H9 (cell line): Measurements from ENCODE around the gene ARHGAP29. TPM values are rescaled to one million over a fixed set of nuclear protein-coding genes. Genes with fewer than 3 reads are reported as not detected.

Experiments
- DNase-seq: peaks from one replicate; pipeline ENCODE4 v3.0.0-alpha.2; 2017
- H2AFZ ChIP-seq: one replicate; pipeline ENCODE4 v1.6.1; 2013; ENCODE audit warnings: mild to moderate bottlenecking, low read length, control low read depth, moderate library complexity
- H2AK5ac ChIP-seq: 2 replicates; pipeline ENCODE4 v1.6.1; 2013; ENCODE audit warnings: low read length, control low read depth, mixed read lengths; ENCODE audit not compliant: insufficient read length
- H2BK120ac ChIP-seq: one replicate; pipeline ENCODE4 v1.6.1; 2013; ENCODE audit warnings: low read depth, mild to moderate bottlenecking, low read length, control low read depth, inconsistent platforms; ENCODE audit not compliant: poor library complexity, severe bottlenecking
- H2BK12ac ChIP-seq: 2 replicates; pipeline ENCODE4 v1.6.1; 2013; ENCODE audit warnings: low read length, control low read depth, mixed read lengths, low read depth; ENCODE audit not compliant: insufficient read length
- H2BK15ac ChIP-seq: 2 replicates; pipeline ENCODE4 v1.6.1; 2013; ENCODE audit warnings: low read depth, low read length, control low read depth
- H2BK20ac ChIP-seq: one replicate; pipeline ENCODE4 v1.6.1; 2013; ENCODE audit warnings: low read depth, mild to moderate bottlenecking, low read length, control low read depth, inconsistent platforms; ENCODE audit not compliant: poor library complexity, severe bottlenecking
- H2BK5ac ChIP-seq: 2 replicates; pipeline ENCODE4 v1.6.1; 2013; ENCODE audit warnings: low read length, control low read depth, mixed read lengths; ENCODE audit not compliant: insufficient read length
- H3K14ac ChIP-seq: 2 replicates; pipeline ENCODE4 v1.6.1; 2013; ENCODE audit warnings: low read length, control low read depth; ENCODE audit not compliant: insufficient read depth
- H3K18ac ChIP-seq: 2 replicates; pipeline ENCODE4 v1.6.1; 2013; ENCODE audit warnings: low read depth, mild to moderate bottlenecking, mixed read lengths, low read length, control low read depth; ENCODE audit not compliant: insufficient read length
- H3K23ac ChIP-seq: 2 replicates; pipeline ENCODE4 v1.6.1; 2013; ENCODE audit warnings: low read length, control low read depth, mixed read lengths, low read depth; ENCODE audit not compliant: insufficient read length
- H3K23me2 ChIP-seq: 2 replicates; pipeline ENCODE4 v1.6.1; 2013; ENCODE audit warnings: low read depth, mild to moderate bottlenecking, mixed read lengths, low read length, control low read depth; ENCODE audit not compliant: insufficient read length, poor library complexity, severe bottlenecking
- H3K27ac ChIP-seq: 2 replicates; pipeline ENCODE4 v1.5.1; 2013; ENCODE audit warnings: low read length, control low read depth, mixed read lengths, low read depth; ENCODE audit not compliant: insufficient read length
- H3K27me3 ChIP-seq: 2 replicates; pipeline ENCODE4 v1.6.1; 2013; ENCODE audit warnings: low read length, control low read depth, inconsistent platforms; ENCODE audit not compliant: insufficient read depth
- H3K4ac ChIP-seq: 2 replicates; pipeline ENCODE4 v1.6.1; 2013; ENCODE audit warnings: low read depth, mild to moderate bottlenecking, control low read depth, inconsistent platforms, low read length, moderate library complexity
- H3K4me1 ChIP-seq: 2 replicates; pipeline ENCODE4 v1.6.1; 2013; ENCODE audit warnings: low read length, control low read depth, inconsistent platforms; ENCODE audit not compliant: insufficient read depth
- H3K4me2 ChIP-seq: 2 replicates; pipeline ENCODE4 v1.6.1; 2013; ENCODE audit warnings: low read length, control low read depth, mixed read lengths; ENCODE audit not compliant: insufficient read length, insufficient read depth
- H3K56ac ChIP-seq: 2 replicates; pipeline ENCODE4 v1.6.1; 2013; ENCODE audit warnings: low read depth, mild to moderate bottlenecking, mixed read lengths, low read length, control low read depth; ENCODE audit not compliant: insufficient read length
- H3K79me1 ChIP-seq: 2 replicates; pipeline ENCODE4 v1.6.1; 2013; ENCODE audit warnings: low read depth, mild to moderate bottlenecking, moderate library complexity, low read length, control low read depth, inconsistent platforms; ENCODE audit not compliant: insufficient read depth, poor library complexity, severe bottlenecking
- H3K79me2 ChIP-seq: 2 replicates; pipeline ENCODE4 v1.6.1; 2013; ENCODE audit warnings: low read length, control low read depth, inconsistent platforms; ENCODE audit not compliant: insufficient read depth
- H3K9ac ChIP-seq: 2 replicates; pipeline ENCODE4 v1.6.1; 2013; ENCODE audit warnings: low read length, control low read depth, mixed read lengths; ENCODE audit not compliant: insufficient read length; ENCODE audit errors: extremely low read depth
- H3K9me3 ChIP-seq: one replicate; pipeline ENCODE4 v1.6.1; 2013; ENCODE audit warnings: low read depth, low read length, inconsistent platforms; ENCODE audit not compliant: control insufficient read depth
- H3T11ph ChIP-seq: one replicate; pipeline ENCODE4 v1.6.1; 2013; ENCODE audit warnings: mild to moderate bottlenecking, low read length, control low read depth, inconsistent platforms
- H4K20me1 ChIP-seq: one replicate; pipeline ENCODE4 v1.6.1; 2013; ENCODE audit not compliant: control insufficient read depth, insufficient read length, insufficient read depth
- H4K5ac ChIP-seq: 2 replicates; pipeline ENCODE4 v1.6.1; 2013; ENCODE audit warnings: low read depth, mild to moderate bottlenecking, mixed read lengths, low read length, control low read depth; ENCODE audit not compliant: insufficient read length
- H4K8ac ChIP-seq: replicated peaks from 2 replicates; pipeline ENCODE4 v1.6.1; 2013; ENCODE audit warnings: low read length, control low read depth, mixed read lengths, low read depth; ENCODE audit not compliant: insufficient read length
- H4K91ac ChIP-seq: 2 replicates; pipeline ENCODE4 v1.6.1; 2013; ENCODE audit warnings: low read depth, mild to moderate bottlenecking, moderate library complexity, mixed read lengths, low read length, control low read depth; ENCODE audit not compliant: insufficient read length
- H3K27ac Mint-ChIP-seq, 3 experiments: 2 replicates in 2 of 3; 3 replicates in 1 of 3; pipeline ENCODE4 v1.8.0; 2020 to 2021; ENCODE audit warnings: mixed read lengths in 3 of 3, mild to moderate bottlenecking in 1 of 3, moderate library complexity in 1 of 3
- H3K27me3 Mint-ChIP-seq: 2 replicates; pipeline ENCODE4 v1.8.0; 2021; ENCODE audit warnings: low read depth, mild to moderate bottlenecking, moderate library complexity, mixed read lengths
- H3K36me3 Mint-ChIP-seq, 3 experiments: 2 replicates in 2 of 3; 3 replicates in 1 of 3; pipeline ENCODE4 v1.8.0; 2020 to 2021; ENCODE audit warnings: low read depth in 3 of 3, mixed read lengths in 3 of 3; ENCODE audit not compliant: insufficient read depth in 1 of 3
- H3K4me1 Mint-ChIP-seq, 2 experiments: 2 replicates each; pipeline ENCODE4 v1.8.0; 2020; ENCODE audit warnings: mixed read lengths in 2 of 2
- H3K4me3 Mint-ChIP-seq, 2 experiments: 2 replicates in 1 of 2; 3 replicates in 1 of 2; pipeline ENCODE4 v1.8.0; 2020 to 2021; ENCODE audit warnings: mild to moderate bottlenecking in 2 of 2, mixed read lengths in 2 of 2, moderate library complexity in 1 of 2
- H3K9me3 Mint-ChIP-seq, 2 experiments: 2 replicates in 1 of 2; 3 replicates in 1 of 2; pipeline ENCODE4 v1.8.0; 2020; ENCODE audit warnings: mild to moderate bottlenecking in 2 of 2, mixed read lengths in 2 of 2, moderate library complexity in 1 of 2
- WGBS: extraction: QIAGEN DNeasy Blood & Tissue Kit; methylation state at CpG from one replicate; pipeline ENCODE4 v1.1.7; 2013; ENCODE audit warnings: missing lambda C conversion rate, low lambda C conversion rate, mixed read lengths; ENCODE audit not compliant: insufficient read length; ENCODE audit errors: extremely low coverage; 5-methylcytosine and 5-hydroxymethylcytosine counted together
- total RNA-seq: library from RNA; stranded (reverse); gene quantifications from 2 replicates; pipeline ENCODE4 v1.2.1, GENCODE V29; 2021
- TF ChIP-seq, protein P1 (sequence below): fragments of 200-600 bp; sonication (generic); conservative IDR thresholded peaks from 3 replicates; pipeline ENCODE4 v1.8.0; 2021; ENCODE audit warnings: antibody characterized with exemption, mild to moderate bottlenecking

ARHGAP29 gene
- total RNA-seq, 1 experiment from 2014 or later, result 1.3 TPM

DNA sequence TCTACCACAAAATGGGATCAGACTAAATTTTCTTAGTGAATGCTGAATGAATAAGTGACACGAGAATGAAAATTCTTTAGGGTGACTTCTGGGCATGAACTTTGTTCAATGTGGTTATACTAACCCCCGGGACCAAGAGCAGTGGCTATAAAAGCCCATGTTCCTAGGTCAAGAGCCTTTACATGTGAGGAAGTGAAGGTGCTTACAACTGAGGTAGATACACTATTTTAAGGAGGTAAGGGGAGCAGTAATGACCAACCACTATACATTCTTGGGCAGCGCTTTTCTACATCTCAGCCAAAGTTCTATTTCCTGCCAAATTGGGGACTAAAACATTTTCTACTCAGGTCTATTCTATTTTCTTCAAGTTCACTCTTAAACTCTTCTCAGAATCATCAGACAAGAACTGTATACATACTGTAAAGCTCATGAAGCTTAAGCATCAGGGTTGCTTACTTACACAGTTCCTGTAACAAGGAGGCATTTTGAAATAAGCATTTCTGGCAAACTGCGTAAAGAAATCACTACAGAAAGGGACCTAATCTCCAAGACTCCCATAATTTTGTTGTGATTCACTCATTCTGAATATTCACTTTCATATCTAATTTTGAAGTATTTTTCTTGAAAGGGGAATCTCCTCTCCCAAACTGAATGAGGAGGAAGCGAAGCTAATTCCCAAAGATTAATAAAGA lies 8.5 kb upstream of the ARHGAP29 start:
- no peak overlapping the region for H2BK120ac ChIP-seq
- H3K18ac ChIP-seq, result no peak overlapping the region
- no peaks in the 10 kb centered on the region for H4K20me1 ChIP-seq
- H4K91ac ChIP-seq, result no peak overlapping the region
- peaks cover 37% of the 10 kb centered on the region for H3K27me3 ChIP-seq
- no peaks in the 10 kb centered on the region for H3K79me2 ChIP-seq
- H3K4me3 Mint-ChIP-seq, result peak overlapping the region in 1 of 2 experiments; percentile 82; a peak in 2 of 5 replicates
- H3K56ac ChIP-seq, result no peak overlapping the region
- no peak overlapping the region for H2AFZ ChIP-seq
- H3K27ac Mint-ChIP-seq, result no peak overlapping the region
- no peaks in the 10 kb centered on the region for H3K79me1 ChIP-seq
- H3K27me3 Mint-ChIP-seq, result peaks cover 77% of the 10 kb centered on the region
- peaks cover 0 to 6% (median 0%) of the 10 kb centered on the region in 3 experiments; a peak in 3 of 7 replicates for H3K36me3 Mint-ChIP-seq
- no peak overlapping the region for H2BK5ac ChIP-seq
- no peak overlapping the region for H3K23ac ChIP-seq
- no peak overlapping the region for H2BK15ac ChIP-seq
- peaks cover 12% of the 10 kb centered on the region for H3K23me2 ChIP-seq
- no peak overlapping the region for H3K9ac ChIP-seq
- H2BK20ac ChIP-seq, result no peak overlapping the region
- no peak overlapping the region for H3K14ac ChIP-seq
- no peak overlapping the region for H2BK12ac ChIP-seq
- no peak overlapping the region for H4K5ac ChIP-seq
- no peak overlapping the region for H3K4ac ChIP-seq
- H3K9me3 Mint-ChIP-seq, result peaks cover 7 to 16% of the 10 kb centered on the region in 2 experiments
- H3K4me1 ChIP-seq, result no peaks in the 10 kb centered on the region
- no peak overlapping the region for H3T11ph ChIP-seq
- H3K27ac ChIP-seq, result no peak overlapping the region
- no peak overlapping the region for H3K4me2 ChIP-seq
- WGBS, result no CpG with 5 or more reads among the region's 5 CpGs
- peaks cover 11 to 12% of the 10 kb centered on the region in 2 experiments for H3K4me1 Mint-ChIP-seq
- H4K8ac ChIP-seq, result no peak overlapping the region
- no peak for DNase-seq
- no peaks in the 10 kb centered on the region for H3K9me3 ChIP-seq
- no peak overlapping the region for H2AK5ac ChIP-seq
- TF ChIP-seq, protein P1, sequence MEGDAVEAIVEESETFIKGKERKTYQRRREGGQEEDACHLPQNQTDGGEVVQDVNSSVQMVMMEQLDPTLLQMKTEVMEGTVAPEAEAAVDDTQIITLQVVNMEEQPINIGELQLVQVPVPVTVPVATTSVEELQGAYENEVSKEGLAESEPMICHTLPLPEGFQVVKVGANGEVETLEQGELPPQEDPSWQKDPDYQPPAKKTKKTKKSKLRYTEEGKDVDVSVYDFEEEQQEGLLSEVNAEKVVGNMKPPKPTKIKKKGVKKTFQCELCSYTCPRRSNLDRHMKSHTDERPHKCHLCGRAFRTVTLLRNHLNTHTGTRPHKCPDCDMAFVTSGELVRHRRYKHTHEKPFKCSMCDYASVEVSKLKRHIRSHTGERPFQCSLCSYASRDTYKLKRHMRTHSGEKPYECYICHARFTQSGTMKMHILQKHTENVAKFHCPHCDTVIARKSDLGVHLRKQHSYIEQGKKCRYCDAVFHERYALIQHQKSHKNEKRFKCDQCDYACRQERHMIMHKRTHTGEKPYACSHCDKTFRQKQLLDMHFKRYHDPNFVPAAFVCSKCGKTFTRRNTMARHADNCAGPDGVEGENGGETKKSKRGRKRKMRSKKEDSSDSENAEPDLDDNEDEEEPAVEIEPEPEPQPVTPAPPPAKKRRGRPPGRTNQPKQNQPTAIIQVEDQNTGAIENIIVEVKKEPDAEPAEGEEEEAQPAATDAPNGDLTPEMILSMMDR, result no peak
